GM12874 (cell line): ENCODE data around the gene SUPT4H1.

ENCODE experiments used
- CTCF ChIP-seq: IDR thresholded peaks from 2 replicates; pipeline ENCODE4 v1.5.1; 2011; ENCODE audit warnings: low read depth, mild to moderate bottlenecking, control low read depth, low read length, moderate library complexity; ENCODE audit not compliant: insufficient read depth

The SUPT4H1 gene

GRCh38 chr17:58332778-58333735, 18.9 kb downstream of the SUPT4H1 start:
- TF ChIP-seq CTCF, result no peak

GRCh38 chr17:58331815-58332777, 19.9 kb downstream of the SUPT4H1 start:
- no peak for TF ChIP-seq CTCF

- TF ChIP-seq CTCF, result no peak
Measured at GRCh38 chr17:58330997-58331814, 20.8 kb downstream of the SUPT4H1 start.

GRCh38 chr17:58330538-58330996, 21.4 kb downstream of the SUPT4H1 start:
- TF ChIP-seq CTCF, result no peak

GRCh38 chr17:58329810-58330537, 22.0 kb downstream of the SUPT4H1 start:
- TF ChIP-seq CTCF, result no peak

DNA sequence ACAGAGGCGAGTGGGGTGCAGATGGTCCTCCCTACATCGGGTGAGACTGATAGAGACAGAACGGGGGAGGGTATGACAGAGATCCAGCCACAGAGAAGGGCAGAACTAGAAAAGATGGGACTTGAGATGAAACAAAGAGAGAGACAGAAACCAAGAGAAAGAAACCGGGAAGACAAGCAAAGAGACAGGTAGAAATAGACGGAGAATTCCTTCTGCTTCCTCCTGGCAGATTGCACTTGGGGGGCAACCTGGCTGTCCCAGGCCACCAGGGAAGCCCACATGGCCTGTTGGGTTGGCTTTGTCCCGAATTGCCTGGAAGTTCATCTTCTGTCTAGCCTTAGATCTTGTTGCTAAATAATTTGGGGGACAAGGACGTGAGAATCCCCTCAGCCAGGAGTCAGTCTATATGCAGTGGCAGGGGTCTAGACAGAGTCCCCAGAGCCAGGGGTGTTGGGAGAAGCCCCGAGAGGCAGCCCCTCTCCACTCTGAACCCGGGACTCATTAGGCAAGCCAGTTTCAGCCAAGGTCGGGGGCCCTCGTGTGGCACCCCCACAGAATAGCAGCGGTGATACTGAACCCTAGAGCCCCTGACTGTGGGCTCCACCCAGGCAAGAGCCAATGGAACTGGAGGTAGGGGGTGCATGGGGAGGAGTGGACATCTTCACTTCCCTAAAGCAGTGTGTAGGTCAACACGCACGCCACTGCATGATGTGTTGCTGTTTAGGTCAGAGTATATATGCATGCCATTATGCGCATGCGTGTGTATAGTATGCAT, 22.8 kb downstream of the SUPT4H1 start:
- peak; percentile 68 for TF ChIP-seq CTCF
